Vagina (tissue), 2 donors: ENCODE results near the gene MILR1.

Experiments
- CTCF ChIP-seq, 3 experiments: fragments of 450-650 bp in 2 of 3; fragments of 200-600 bp in 1 of 3; sonication (generic) in 1 of 3; IDR thresholded peaks; one replicate each; pipeline ENCODE4 v1.5.1; 2017 to 2019; ENCODE audit warnings: antibody characterized with exemption in 3 of 3, mild to moderate bottlenecking in 2 of 3, moderate library complexity in 2 of 3
- POLR2A ChIP-seq, 2 donors: fragments of 450-650 bp; IDR thresholded peaks; one replicate each; pipeline ENCODE4 v1.6.1; 2017; ENCODE audit warnings: antibody characterized with exemption in 2 of 2, mild to moderate bottlenecking in 2 of 2, moderate library complexity in 2 of 2
- POLR2AphosphoS5 ChIP-seq, 2 donors: sonication (generic); formaldehyde crosslinking; IDR thresholded peaks; one replicate each; pipeline ENCODE4 v1.9.0; 2017; ENCODE audit warnings: antibody characterized with exemption in 2 of 2, mild to moderate bottlenecking in 2 of 2, low read depth in 1 of 2; ENCODE audit not compliant: insufficient read depth in 1 of 2

GRCh38 chr17:64448665-64449512, at the start of gene MILR1:
- no peak for TF ChIP-seq CTCF (IDR thresholded peaks at IDR 0.05)
- no peak for TF ChIP-seq POLR2AphosphoS5 (IDR thresholded peaks at IDR 0.05; ENCODE audit: insufficient read depth in 1 of 2, low read depth in 1 of 2)
- no peak for TF ChIP-seq POLR2A (IDR thresholded peaks at IDR 0.05)
